NCI-H82 (cell line): ENCODE measurements around the gene NRG2.
A peak's percentile ranks its signal among the peaks of the same experiment; 100 is the strongest.

Experiments
- DNase-seq: peaks from one replicate; lab custom pipeline; 2025; lab: John Stamatoyannopoulos, UW

NRG2 gene

DNA sequence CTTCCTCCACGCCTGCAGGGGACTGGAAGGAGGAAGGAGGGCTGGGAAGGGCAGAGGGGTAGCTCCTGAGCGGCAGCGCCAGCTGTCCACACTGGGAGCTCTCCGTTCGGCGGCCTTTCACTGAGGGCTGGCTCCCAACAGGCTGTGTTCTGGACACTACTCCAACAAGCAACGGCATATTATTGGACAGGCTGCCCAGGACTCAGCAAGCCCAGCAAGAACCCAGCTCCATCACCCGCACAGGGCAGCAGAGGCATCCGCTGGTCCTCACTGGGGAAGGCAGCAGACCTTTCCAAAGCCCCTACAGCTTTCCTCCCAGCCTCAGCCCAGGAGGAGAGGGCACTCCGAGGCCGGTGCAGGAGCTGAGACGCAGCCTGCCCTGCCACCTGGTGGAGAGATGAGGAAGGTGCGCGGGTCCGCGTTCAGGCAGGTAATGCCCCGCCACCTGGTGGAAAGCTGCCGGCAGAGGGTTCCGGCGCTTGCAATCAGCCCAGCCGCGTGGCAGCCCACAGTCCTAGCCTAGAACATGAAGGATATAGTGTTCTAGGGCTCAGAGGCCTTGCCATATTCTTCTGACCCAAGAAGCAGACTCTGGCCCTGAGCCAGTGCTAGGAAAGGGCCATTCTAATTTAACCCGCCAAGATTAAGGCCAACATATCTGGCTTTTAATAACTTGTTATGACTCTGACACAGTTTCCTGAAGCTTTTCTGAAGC, 74.4 kb downstream of the NRG2 start:
- DNase-seq, result peak; percentile 87

DNA sequence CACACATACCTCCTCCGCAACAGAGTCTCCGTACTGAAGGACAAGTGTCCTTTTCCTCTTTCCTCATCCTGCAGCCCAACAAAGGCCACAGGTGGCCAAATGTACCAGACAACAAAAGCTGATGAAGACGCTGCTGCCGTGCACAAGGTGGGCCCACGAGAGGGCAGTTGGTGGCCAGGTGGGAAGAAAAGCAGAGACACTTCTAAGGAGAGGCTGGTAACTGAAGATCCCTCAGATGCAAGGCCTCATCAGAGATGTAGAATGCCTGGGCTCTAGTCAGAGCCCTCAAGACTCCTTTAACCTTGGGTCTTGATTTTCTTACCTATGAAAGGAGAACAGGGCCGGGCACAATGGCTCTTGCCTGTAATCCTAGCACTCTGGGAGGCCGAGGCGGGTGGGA, 75.7 kb downstream of the NRG2 start:
- DNase-seq, result no peak

DNA sequence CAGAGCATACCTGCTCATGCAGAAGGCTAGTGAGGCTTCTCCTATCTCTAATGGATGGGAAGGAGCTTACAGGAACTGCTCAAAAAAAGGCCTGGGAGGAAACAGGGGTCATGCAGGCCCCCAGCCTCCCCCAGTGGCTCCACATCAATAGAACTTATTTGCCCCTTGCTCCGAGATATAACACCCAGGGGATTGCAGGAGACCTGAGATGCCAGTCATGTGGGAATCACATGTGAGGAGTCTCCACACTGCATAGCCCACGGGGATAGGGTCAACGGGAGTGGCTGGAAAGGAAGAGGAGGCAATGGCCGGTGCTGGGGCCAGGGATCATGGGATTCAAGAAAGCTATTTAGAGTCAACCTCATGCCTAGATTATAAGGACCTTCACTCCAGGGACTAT, 76.2 kb downstream of the NRG2 start:
- no peak for DNase-seq

DNA sequence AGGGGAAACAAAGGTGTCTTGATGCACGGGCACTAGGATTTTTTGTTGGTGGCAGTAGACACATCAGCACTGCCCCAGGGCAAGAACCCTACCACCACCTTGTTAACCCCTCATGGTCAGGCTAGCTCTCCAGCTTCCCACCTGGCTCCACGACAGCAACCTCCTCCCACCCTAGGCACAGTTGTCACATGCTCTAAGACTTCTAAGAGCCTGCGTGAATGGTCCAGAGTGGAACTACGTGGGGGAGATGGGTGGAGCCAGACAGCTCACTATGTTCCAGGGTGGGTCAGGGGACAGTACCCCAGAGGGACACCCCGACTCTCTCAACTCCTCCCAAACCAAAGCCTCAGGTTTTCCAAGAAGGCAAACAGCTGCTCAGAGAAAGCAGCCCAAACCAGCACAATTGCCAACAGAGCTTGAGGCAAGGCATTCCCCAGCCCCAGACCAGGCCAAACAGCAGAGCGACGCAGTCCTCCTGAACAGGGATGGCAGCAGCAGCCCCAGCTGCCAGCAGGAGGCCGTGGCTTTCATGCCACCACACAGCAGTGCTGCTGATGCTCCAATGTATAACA, 78.0 kb downstream of the NRG2 start:
- DNase-seq, result no peak

DNA sequence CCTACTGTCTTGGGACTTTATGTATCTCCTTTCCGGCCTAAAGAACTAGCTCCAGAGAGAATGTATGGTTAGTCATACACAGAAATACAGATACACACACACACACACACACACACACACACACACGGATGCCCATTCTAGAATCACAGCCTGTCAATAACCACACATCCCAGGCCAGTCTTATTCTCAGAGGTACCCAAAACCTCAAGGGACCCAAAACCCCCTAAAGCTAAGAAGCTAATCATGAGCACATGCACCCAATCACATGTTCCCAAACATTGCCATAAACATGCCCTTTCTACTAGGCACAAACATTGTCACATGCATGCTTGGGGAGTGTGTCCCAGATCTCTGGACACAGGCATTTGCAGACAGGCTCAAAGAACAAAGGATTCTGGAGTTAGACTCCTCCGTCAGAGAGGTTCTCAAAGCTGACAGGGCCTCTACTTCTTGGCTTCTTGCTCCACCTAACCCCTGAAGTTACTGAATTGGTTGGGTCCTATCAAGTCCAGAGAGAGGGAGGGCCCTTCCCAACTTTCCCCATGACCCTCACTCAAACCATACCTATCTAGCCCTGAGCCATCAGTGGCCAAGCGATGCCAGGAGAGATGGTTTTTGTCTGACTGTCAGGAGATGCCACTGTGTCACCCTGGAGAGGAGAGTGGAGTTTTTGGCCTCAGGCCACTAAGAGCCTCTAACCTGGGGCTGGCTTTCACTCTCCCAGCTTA, 78.7 kb downstream of the NRG2 start:
- no peak for DNase-seq

DNA sequence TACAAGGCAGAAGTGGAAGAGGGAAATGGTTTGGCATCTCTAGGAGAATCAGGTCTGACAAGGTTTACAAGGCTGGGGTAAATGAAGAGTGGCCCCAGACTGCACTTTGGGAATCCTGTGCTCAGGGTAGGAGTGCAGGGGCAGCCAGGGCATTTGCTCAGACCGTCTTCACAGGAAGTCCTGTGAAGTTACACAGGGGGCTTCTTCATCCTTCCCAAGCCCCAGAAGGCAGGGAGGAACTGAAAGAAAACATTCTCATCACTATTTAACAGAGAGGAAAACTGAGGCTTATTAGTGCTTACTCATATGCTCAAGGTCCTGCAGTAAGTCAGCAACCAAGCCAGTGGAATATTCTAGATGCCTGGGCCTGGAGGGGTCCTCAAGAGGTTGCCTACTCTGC, 80.7 kb downstream of the NRG2 start:
- no peak for DNase-seq

DNA sequence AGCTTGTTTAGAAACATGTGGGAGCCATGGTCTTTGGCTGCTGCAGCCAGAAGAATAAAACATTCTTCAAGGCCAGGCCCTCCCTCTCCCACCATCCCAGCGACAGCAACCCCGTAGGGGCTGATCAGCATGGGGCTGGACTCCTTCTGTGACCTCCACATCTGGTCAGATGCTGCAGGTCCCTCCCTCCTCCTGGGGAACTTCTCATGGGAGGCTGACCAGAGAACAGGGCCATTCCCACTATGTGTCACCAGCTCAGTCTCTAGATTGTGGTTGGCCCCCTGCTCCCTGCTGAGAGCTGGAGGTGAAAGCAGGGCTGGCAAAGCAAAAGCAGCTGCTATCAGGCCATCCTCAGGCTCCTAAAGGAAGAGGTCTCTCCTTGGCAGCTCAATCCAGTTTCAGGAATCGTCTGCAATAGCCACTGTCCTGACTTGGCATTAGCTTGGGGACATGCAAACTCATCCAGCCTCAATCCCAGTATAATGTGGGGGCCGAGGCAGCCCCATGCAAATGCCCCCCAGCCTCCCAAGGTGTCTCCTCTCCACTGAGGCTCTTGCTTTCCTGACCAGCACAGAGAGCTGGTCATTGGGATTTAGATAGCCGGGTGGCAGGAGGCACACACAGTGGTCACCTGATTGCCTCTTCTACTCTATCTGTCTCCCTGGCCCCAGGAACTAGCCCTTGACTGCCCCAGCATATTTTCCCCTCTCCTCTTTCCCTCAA, 81.5 kb downstream of the NRG2 start:
- DNase-seq, result no peak

DNA sequence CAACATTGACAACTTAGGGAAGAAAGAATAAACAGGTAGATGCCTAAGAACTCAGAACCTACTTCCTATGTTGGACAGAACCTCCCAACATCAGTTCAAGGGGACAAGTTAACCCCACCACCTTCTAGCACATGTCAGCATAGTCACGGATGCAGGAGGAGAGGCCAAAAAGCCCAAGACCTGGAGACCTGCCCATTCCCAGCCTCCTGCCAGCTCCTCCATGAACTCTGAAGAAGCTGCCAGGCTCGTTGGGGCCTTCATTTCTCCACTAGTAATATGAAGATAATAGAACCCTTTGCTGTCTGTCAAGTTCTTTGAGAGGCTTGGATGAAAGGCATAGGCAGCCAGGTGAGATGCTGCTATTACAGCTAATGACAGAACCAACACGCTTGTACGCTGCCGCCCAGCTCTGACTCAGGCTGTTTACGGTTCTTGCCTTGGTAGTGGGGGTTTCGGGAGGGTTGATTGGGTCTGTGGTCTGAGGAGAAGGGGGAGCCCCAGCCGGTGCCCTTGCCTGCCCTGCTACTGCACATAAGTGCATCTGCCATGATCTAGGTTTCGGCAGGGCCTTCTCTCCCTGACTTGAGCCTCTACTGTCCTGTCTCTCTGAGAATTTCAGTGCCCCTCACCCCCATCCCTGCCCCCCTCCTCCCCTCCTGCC, 82.2 kb downstream of the NRG2 start:
- no peak for DNase-seq

DNA sequence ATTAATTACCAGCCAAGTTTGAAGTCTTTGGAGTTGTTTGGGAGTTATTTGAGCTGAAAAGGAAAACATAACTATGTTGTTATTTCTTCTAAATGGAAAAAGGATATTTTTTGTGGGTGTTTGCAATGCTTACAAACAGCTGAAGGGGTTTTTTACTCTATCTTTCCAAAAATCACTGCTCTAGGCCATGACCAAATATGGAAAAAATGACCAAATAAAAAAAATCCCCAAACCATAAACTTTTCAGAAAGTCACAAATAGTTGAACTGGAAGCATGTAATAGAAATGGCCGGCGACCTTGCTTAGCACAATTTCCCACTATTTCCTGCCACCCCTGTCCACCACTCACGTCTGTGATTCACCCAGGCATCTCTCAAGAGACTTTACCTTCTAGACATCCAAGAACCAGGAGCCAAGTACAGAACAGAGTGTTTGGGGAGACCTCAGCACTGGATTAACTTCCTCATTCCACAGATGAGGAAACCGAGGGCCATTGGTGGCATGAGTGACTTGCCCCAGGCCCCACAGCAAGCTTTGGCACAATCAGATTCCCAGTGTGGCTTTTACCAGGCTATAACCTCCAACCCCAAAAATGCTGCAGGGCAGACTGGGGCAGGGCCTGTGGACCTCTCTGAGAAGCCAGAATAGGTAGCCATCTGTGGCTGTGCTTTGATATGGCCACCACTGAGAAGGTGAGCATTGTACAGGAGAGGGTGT, 84.5 kb downstream of the NRG2 start:
- no peak for DNase-seq

DNA sequence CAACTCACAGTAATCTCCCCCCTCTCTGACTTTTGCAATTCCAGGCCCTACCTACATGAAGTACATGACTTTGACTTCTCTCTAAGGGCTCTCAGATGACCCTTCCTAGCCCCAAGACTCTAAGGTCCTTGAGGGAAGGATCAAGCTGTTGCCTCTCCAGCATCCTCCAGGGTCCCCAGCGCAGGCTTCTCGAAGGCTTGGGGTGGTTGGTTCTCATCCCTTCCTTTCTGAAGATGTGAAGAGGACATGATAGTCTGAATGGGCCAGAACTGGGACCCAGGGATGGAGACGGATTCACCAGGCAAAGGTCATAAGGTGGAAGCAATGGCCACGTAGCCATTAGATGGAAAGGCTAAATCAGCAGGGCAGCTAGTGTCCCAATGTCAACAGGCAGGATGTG, 86.8 kb downstream of the NRG2 start:
- DNase-seq, result no peak

DNA sequence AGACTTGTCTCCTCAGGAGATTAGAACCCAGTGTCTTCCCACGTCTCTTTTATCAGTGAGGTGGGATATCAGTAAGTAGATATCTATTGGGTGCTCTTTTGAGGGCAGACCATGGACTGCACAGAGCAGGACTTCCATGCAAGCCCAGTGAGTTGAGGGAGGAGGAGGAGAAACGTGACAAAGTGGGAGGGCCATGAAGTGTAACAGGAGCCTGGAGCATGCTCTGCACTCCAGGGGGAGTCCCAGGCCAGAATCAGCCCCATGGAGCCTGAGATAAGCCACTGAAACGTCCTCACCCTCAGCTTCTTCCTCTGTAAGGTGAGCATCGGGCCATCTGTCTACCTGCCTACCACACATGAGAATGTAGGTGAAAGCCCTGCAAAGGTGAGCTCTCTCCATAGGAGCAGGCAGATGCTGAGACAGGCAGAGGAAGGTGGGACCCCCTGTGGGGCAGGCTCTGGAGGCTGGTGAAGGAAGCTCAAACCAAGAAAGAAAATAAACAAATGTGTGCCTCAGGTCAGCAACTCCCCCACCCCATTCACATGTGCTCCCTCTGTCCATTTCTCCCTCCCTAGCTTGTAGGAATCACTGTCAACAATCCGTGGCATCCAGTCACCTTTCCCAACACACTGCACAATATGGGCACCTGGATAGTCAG, 87.4 kb downstream of the NRG2 start:
- no peak for DNase-seq

DNA sequence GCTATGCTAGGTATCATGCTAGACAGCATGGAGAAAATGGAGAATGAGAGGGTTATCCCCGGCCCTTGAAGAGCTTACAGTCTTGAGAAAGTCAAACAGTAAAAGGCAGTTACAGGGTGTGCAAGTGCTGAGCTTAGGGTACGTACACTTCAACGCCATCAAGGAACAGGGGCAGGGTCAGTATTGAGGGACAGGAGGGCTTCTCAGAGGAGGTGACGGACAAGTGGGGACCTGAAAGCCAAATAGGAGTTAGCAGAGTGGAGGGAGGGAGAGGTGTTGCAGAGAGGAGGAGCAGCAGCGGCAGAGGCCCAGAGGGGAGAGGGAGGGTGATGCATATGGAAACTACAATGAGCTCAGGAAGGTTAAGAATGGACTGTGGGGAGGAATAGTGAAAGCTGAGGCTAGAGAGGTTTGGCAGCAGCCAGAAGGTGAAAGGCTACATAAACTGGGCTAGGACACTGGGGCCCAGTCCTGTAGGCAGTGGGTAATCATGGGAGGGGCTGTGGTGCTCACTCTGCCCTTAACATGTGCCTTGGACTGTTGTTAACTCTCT, 88.0 kb downstream of the NRG2 start:
- no peak for DNase-seq

DNA sequence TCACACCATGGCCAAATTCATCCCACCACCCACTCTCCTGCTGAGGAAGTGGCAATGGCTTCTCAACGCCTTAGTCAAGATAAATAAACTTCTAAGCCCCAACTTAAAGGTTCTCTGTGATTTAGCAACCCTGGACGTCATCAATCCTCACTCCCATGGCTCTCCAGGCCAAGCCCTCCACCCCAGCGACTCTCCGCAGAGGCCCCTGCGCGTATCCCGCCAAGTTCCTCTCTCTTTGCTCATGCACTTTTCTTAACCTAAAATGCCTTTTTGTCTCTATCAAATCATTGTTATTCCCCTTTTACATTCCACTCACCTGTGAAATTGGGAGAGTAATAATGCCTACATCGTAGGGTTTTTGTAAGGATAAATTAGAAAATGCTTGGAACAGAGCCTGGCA, 88.6 kb downstream of the NRG2 start:
- DNase-seq, result no peak

DNA sequence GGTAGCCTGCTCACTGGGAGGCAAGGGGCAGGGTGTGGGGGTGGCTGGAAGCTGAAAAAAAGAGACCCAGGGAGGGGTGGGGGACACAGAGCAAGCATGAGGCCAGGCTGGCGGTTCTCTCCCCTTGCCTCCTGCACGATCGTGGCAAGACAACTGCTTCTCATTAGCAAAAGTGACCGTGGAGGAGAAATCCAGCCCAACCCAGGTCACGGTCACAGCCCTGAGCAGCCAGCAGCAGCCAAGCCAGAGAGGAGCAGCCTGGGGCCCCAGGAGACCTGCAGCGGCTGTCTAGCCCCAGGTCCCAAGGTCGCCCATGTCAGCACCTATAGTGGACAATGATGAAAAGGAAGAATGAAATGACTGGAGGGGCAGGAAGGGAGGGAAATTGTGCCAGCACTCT, 89.1 kb downstream of the NRG2 start:
- DNase-seq, result no peak

DNA sequence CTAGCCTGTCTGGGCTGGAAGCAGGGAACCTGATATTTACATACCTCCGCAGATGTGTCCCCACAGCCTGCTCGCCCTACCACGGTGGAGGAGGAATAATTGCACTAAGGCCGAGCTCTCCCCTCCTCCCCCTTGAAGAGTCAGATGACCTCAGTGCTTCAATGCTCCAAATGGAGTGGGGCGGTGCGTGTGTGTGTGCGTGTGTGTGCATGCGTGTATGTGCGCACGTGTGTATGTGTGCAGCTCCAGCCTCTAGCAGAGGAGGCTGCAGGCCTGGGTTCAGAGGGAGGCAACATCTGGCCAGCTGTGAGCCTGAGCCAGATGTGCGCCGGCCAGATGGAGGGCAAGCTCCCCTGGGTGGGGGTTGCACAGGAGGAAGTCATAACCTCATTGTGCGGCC, 90.5 kb downstream of the NRG2 start:
- no peak for DNase-seq

DNA sequence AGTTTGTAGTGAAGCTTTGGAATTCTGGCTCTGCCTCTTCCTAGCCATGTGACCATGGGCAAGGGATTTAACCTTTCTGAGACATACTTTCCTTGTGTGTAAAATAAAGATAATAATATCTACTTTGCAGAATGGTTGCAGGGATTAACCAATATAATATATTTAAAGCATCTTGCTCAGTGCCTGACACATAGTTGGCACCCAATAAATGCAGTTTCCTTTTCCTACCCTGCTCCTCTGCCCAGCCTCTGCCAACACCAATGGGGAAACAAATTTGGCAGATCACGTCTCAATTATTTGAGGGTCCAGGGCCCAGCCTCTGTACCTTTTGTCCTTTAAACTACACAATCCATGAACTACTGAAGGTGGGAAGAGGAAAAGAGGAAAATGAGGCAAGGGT, 91.1 kb downstream of the NRG2 start:
- DNase-seq, result no peak

DNA sequence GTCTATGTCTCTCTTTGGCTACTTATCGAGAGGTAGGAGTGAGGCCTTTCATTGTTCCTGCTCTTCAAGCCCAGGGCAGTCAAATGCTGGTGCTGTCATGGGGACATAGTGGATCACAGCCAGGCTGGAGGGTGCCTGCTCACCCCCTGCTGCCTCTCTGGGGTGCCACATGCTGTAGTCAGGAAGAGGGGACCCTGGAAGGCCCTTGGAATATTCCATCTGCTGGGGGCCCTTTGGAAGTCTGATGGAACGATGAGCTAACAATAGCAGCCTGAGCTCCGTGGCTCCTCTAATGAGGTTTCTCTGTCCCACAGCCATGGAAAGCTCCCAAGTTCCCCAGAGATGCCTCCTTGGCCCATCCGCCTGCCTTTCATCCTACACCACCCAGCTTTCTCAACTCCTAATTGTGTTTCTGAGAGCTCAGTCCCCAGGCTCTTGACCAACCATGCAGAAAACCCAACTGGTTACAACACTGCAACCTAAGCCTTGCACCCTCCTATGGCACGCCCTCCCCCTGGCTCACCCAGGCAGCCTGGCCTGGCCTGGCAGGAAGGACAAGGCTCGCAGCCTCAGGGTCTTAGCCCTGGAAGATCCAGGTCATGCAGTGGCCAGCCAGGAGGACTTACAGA, 91.7 kb downstream of the NRG2 start:
- DNase-seq, result no peak

DNA sequence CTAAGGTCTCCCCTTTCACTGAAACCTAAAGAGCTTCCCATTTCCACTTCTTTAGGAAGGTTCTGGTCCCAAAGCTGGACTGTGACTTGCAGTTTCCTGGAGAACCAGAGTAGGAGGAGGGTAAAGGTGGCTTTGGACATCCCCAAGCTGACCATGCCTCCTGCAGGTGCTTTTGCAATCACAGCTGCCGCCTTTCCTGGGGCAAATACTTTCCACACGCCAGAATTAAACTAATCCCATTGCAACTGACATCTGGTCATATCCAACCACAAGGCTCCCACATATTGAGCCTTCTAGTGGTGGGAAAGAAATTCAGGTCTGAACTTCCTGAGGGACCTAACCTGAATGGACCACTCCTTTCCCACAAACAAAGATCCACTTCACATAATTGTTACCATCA, 92.7 kb downstream of the NRG2 start:
- DNase-seq, result peak; percentile 78

DNA sequence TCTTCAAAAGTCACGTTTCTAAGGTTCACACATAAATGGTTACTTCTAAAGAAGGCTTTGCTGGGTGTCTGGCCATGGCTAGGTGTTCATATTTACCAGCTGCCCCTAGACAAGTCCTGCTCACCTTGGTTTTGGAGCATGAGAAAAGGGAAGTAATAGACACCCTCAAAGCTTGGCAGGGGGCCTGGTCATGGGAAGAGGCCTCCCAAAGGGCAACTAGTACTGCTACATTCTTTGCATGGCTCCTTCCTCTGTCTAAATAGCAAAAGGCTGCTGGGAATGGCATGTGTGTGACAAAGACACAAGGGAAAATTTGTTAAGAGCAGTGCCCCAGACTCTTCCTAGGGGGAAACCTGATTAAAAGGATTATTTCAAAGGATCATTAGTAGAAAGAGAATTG, 93.4 kb downstream of the NRG2 start:
- peak; percentile 57 for DNase-seq

DNA sequence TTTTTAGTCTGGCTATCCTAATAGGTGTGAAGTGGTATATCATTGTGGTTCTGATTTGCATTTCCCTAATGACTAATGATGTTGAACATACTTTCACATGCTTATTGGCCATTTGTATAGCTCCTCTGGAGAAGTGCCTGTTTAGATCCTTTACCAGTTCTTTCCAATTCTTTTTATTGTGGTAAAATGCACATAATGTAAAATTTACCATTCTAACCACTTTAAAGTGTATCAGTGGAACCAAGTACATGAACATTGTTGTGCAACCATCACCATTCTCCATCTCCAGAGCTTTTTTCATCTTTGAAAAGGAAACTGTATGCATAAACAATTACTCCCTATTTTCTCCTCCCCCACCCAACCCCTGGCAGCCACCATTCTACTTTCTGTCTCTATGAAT, 95.4 kb downstream of the NRG2 start:
- DNase-seq, result no peak
